ENCODE results near the gene PKD1L1.

GRCh38 chr7:47991270-47991669 lies 43.0 kb upstream of the PKD1L1 start:
- TF ChIP-seq CTCF (IDR thresholded peaks at IDR 0.05): no peak
- no peak for TF ChIP-seq POLR2A (IDR thresholded peaks at IDR 0.05)
